ENCODE data around the gene EXOC4.

- TF ChIP-seq ZNF747 (tag by site-specific recombination; IDR thresholded peaks at IDR 0.05) (no peak), CTCF (tag by site-specific recombination; IDR thresholded peaks at IDR 0.05) (no peak), ZNF10 (tag by site-specific recombination; IDR thresholded peaks at IDR 0.05) (no peak), YY2 (tag by site-specific recombination; IDR thresholded peaks at IDR 0.05) (no peak), ZXDB (tag by site-specific recombination; IDR thresholded peaks at IDR 0.05) (no peak), ZBTB26 (tag by site-specific recombination; optimal IDR thresholded peaks at IDR 0.05) (no peak), ZNF266 (tag by site-specific recombination; IDR thresholded peaks at IDR 0.05; ENCODE audit: low read depth) (no peak), ZNF394 (tag by site-specific recombination; IDR thresholded peaks at IDR 0.05; ENCODE audit: borderline replicate concordance) (no peak), ATF2 (tag by site-specific recombination; IDR thresholded peaks at IDR 0.05; ENCODE audit: low read depth) (no peak), ZNF549 (tag by site-specific recombination; IDR thresholded peaks at IDR 0.05) (no peak), ZBTB1 (tag by site-specific recombination; IDR thresholded peaks at IDR 0.05) (no peak), GLIS2 (tag by site-specific recombination; IDR thresholded peaks at IDR 0.05) (no peak)
Measured at GRCh38 chr7:133575726-133576440, 323.0 kb downstream of the EXOC4 start.
